Amniotic stem cell (primary cell): ENCODE measurements around the gene PRKCH.

Experiments
- DNase-seq: peaks from one replicate; lab custom pipeline; 2025; lab: John Stamatoyannopoulos, UW

The PRKCH gene

DNA sequence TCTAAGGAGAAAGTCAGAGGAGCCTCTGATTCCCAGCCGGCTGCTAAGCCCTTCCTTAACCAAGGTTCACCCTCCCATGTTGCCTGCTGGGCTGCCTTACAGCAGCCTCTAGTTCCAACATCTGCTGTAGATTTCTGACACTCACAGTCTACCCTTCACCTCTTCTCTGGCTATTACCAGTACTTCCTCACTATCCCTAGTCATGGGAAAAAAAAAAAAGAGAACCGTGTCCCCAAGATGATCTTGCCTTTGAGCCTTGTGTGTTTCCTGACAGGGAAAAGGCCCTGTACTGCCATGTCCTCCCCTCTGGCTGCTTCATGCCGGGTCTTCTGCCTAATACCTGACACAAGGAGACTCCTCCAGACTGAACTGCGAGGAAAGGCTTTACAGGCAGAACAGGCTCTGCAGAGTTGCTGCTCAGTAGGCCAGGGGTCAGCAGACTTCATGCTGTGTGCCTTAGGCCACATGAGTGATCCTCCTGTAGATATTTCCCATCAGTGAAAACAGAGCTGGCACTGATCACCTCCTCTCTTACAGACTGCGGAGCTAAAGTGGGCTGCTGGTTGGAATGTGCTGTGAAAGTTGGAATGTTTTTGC lies 46.8 kb downstream of the PRKCH start:
- DNase-seq: no peak

GRCh38 chr14:61368781-61369453 lies 47.5 kb downstream of the PRKCH start:
- DNase-seq: no peak

GRCh38 chr14:61369454-61369810 lies 48.1 kb downstream of the PRKCH start:
- no peak for DNase-seq

- no peak for DNase-seq
These were observed 51.0 kb downstream of the PRKCH start for GRCh38 chr14:61372379-61372778.

GRCh38 chr14:61372842-61373555 lies 51.6 kb downstream of the PRKCH start:
- DNase-seq: no peak

- DNase-seq: no peak
These were observed 52.9 kb downstream of the PRKCH start for GRCh38 chr14:61374284-61374683.

DNA sequence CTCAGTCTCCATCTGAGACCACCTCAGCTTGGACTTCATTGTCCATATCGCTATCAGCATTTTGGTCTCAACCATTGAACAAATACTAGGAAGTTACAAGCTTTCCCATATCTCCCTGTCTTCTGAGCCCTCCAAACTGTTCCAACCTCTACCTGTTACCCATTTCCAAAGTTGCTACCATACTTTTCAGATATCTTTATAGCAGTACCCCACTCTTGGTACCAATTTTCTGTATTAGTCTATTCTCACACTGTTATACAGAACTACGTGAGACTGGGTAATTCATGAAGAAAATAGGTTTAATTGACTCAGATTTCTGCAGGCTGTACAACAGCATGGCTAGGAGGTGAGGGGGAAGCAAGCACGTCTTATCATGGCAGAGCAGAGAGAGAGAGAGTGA lies 53.8 kb downstream of the PRKCH start:
- no peak for DNase-seq

- DNase-seq: no peak
These were observed 54.9 kb downstream of the PRKCH start for GRCh38 chr14:61376314-61376713.

- no peak for DNase-seq
These were observed 56.4 kb downstream of the PRKCH start for GRCh38 chr14:61377749-61378148.

GRCh38 chr14:61379639-61380184 lies 58.3 kb downstream of the PRKCH start:
- DNase-seq: no peak

DNA sequence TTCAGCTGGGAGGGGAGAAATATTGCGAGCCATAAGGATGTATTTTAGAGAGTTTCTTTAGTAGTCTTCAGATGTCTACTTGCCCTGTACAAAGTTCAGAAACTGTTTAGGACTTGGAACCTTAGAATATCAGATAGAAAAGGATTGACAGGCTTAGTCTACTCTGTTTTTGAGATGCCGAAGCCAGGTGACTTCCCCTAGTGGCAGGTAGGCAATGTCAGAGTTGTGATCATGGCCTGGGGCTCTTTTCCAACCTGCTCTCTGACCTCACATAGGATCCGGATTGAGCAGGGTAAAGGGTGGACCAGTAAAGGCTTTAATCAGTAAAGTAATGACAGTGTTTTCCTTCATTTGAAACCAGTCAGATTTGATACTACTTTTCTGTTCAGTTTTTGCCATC lies 59.6 kb downstream of the PRKCH start:
- DNase-seq: no peak

- no peak for DNase-seq
These were observed 60.2 kb downstream of the PRKCH start for GRCh38 chr14:61381553-61381952.

GRCh38 chr14:61382842-61383241 lies 61.5 kb downstream of the PRKCH start:
- no peak for DNase-seq

DNA sequence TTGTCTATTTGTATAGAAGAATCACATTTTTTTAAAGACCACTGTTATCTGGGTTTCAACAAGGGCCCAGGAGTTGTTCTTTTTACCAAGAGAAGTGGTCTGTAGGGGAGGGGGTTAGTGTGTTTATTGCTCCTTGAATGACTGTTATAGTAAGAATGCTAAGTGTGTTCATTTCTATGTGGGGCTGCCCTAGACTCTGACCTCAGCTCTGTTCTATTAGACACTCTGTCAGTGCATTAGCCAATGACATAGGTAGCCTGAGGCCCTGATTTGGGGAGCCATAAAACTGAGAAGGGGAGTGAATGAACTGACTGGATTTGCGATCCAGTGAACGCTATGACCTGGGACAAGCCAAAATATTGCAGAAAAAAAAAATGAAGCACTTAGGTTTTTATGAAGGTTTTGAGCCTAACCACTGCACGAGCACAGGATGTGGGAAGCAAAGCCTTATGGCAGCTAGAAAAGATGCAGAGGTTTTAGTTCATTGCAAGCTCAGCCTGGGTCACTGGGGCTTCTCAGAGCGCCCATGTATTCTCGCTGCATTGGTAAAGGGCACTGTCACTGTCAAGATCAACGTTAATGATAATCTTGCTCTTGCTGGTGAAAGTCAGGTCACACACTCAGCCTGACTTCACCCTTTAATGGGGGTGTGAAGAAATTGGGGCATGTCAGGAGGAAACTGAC lies 63.8 kb downstream of the PRKCH start:
- DNase-seq: no peak

GRCh38 chr14:61386173-61386772 lies 64.9 kb downstream of the PRKCH start:
- DNase-seq: no peak

DNA sequence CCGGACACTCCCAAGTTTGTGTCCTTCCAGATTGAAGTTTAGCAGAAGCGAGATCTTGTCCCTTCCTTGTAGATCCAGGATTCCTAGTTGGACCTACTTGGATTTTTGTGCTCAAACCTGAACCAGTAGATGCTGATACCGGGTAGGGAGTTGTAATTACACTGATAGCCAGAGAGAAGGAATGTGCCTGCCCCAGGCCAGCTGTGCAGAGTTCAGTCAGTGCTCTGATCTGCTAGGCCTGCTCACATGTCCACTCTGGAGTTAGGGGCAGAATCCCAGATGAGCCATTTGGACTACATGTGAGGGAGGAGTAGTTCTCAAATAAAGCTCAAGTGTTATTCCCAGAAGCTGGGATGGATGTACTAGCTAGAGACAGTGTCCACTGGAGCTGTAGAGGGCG lies 65.7 kb downstream of the PRKCH start:
- no peak for DNase-seq

DNA sequence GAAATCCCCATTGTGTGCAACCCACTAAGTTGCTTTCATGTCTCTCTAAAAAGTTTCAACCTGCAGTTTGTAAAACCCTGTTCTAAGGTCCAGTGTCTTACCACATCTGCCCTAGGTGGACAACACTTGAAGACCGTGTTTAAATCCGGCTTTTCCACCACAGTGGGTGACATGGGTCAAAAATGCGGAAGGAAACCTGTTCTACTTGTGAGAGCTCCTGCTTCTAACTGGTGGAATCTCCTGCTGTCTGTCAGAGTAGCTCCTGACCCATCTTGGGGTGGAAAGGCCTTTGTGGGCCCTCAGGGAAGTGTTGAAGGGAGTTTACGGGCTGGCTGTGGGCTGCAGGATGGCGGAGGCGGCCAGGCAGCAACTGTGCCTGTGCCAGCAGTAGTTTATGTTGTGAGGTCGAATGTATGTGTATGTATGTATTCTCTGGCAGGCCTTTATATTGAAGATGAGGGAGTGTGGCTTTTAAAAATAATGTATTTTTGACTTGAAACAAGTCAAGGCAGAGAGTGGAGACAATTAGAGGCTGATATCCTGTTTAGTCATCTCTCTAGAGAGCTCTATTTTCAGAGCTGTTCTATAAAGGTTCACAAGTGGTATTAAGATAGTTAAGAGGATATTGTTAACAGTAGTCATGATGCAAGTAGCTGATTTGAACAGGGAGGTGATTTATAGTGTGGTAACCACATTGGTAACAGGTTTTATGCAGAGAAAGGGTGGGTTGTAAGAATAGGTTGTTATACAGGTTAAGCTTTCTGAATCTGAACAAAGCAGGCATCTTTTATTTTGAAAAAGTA lies 67.0 kb downstream of the PRKCH start:
- DNase-seq: no peak

DNA sequence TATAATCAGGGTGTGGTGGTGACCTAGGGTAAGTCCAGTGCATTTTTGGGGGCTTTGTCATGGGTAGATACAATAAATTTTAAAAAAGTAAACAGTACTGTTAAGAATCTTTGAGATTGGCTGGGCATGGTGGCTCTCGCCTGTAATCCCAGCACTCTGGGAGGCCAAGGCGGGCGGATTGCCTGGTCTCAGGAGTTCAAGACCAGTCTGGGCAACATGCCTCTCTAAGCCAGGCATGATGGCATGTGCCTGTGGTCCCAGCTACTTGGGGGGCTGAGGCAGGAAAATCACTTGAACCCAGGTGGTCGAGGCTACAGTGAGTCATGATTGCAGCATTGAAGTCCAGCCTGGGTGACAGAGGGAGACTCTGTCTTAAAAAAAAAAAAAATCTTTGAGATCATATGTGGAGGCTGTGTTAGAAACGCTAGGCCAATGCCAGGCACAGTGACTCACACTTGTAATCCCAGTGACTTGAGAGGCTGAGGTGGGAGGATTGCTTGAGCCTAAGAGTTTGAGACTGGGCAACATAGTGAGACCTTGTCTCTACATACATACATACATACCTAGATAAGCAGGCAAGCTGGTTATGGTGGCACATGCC lies 67.7 kb downstream of the PRKCH start:
- no peak for DNase-seq

GRCh38 chr14:61391119-61391518 lies 69.7 kb downstream of the PRKCH start:
- no peak for DNase-seq

DNA sequence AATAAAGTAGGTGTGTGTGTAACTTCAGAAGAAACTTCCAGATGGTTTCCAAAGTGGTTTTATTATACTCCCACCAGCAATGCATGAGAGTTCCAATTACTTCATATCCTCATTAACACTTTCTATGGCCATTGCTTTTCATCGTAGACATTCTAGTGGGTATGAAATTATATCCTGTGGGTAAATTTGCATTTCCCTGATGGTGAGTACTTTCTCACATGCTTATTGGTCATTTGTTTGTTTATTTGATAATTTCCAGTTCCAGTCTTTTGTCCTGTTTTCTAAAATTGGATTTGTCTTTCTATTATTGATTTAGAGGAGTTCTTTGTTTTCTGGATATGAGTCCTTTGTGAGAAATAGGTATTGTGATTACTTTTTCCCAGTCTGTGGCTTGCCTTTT lies 70.9 kb downstream of the PRKCH start:
- no peak for DNase-seq

- DNase-seq: no peak
These were observed 73.2 kb downstream of the PRKCH start for GRCh38 chr14:61394542-61394941.
